ENCODE data around the gene ABR. TPM values are rescaled to one million over a fixed set of nuclear protein-coding genes. Genes with fewer than 3 reads are reported as not detected.

Gene ABR
- total RNA-seq, 1 donor from 2014 or later = 147 TPM

- intact Hi-C loops (cut with DNase I) = no loop called here
- no peak for DNase-seq (ENCODE audit: missing footprints)
- ATAC-seq = no peak
Measured at GRCh38 chr17:1011138-1011537, 168.6 kb downstream of the ABR start.

GRCh38 chr17:1010586-1010985 is 169.2 kb downstream of the ABR start:
- ATAC-seq (no peak), DNase-seq (ENCODE audit: missing footprints) (no peak)
- intact Hi-C loops (cut with DNase I) = no loop called here

- no peak for ATAC-seq
- intact Hi-C loops (cut with DNase I) = no loop called here
- no peak for DNase-seq (ENCODE audit: missing footprints)
Measured at GRCh38 chr17:1010086-1010450, 169.7 kb downstream of the ABR start.

GRCh38 chr17:1009229-1010085 is 170.3 kb downstream of the ABR start:
- intact Hi-C loops (cut with DNase I) = no loop called here
- ATAC-seq (no peak), DNase-seq (ENCODE audit: missing footprints) (no peak)

GRCh38 chr17:1008008-1008761 is 171.6 kb downstream of the ABR start:
- intact Hi-C loops (cut with DNase I) = no loop called here
- DNase-seq (ENCODE audit: missing footprints) (no peak), ATAC-seq (peak; percentile 75)

GRCh38 chr17:1007310-1008007 is 172.3 kb downstream of the ABR start:
- intact Hi-C loops (cut with DNase I) = no loop called here
- DNase-seq (ENCODE audit: missing footprints) = no peak
- ATAC-seq = no peak

GRCh38 chr17:1006054-1006453 is 173.7 kb downstream of the ABR start:
- intact Hi-C loops (cut with DNase I) = no loop called here

GRCh38 chr17:1005361-1005946 is 174.3 kb downstream of the ABR start:
- ATAC-seq = peak; percentile 21
- no peak for DNase-seq (ENCODE audit: missing footprints)
- intact Hi-C loops (cut with DNase I) = no loop called here

More at GRCh38 chr17:1006054-1006453, 173.7 kb downstream of the ABR start:
- no peak for ATAC-seq
- DNase-seq (ENCODE audit: missing footprints) = no peak

- intact Hi-C loops (cut with DNase I) = loop anchor here (5.0 kb wide), 1 partner anchor 102 kb away; no protein-coding TSS in a partner anchor
- DNase-seq (ENCODE audit: missing footprints) = no peak
- no peak for ATAC-seq
Measured at GRCh38 chr17:1004769-1005295, 174.9 kb downstream of the ABR start.

- no peak for DNase-seq (ENCODE audit: missing footprints)
- intact Hi-C loops (cut with DNase I) = loop anchor here (5.0 kb wide), 1 partner anchor 103 kb away; no protein-coding TSS in a partner anchor
- no peak for ATAC-seq
Measured at GRCh38 chr17:1003972-1004768, 175.6 kb downstream of the ABR start.

- DNase-seq (ENCODE audit: missing footprints) (no peak), ATAC-seq (no peak)
Measured at GRCh38 chr17:1003633-1003971, 176.2 kb downstream of the ABR start.

GRCh38 chr17:1002771-1003555 is 176.8 kb downstream of the ABR start:
- intact Hi-C loops (cut with DNase I) = loop anchor here (5.0 kb wide), 1 partner anchor 104 kb away; no protein-coding TSS in a partner anchor
- DNase-seq (ENCODE audit: missing footprints) (no peak), ATAC-seq (peak; percentile 23)

More at GRCh38 chr17:1003633-1003971, 176.2 kb downstream of the ABR start:
- intact Hi-C loops (cut with DNase I) = loop anchor here (5.0 kb wide), 1 partner anchor 104 kb away; no protein-coding TSS in a partner anchor

GRCh38 chr17:1002412-1002753 is 177.4 kb downstream of the ABR start:
- intact Hi-C loops (cut with DNase I) = loop anchor here (5.0 kb wide), 1 partner anchor 105 kb away; no protein-coding TSS in a partner anchor
- DNase-seq (ENCODE audit: missing footprints) (no peak), ATAC-seq (peak; percentile 26)

- ATAC-seq (peak; percentile 4), DNase-seq (ENCODE audit: missing footprints) (no peak)
- intact Hi-C loops (cut with DNase I) = loop anchor here (2.0 to 5.0 kb wide), 2 partner anchors 45 to 105 kb away; no protein-coding TSS in a partner anchor
Measured at GRCh38 chr17:1001640-1002411, 178.0 kb downstream of the ABR start.

- DNase-seq (ENCODE audit: missing footprints) (no peak), ATAC-seq (peak; percentile 10)
- intact Hi-C loops (cut with DNase I) = loop anchor here (2.0 to 5.0 kb wide), 2 partner anchors 46 to 106 kb away; no protein-coding TSS in a partner anchor
Measured at GRCh38 chr17:1000597-1001461, 179.0 kb downstream of the ABR start.
